HG02763 (cell line): ENCODE data around the gene SLC6A3.
"Not testable (repeated sequence)": the region's sequence is repeated elsewhere in the genome, so short reads cannot be mapped to it uniquely, and the experiment has no call there.

Experiments used
- ATAC-seq: cut with Tn5 transposase; IDR thresholded peaks from one replicate; pipeline ENCODE4 v1.9.1; 2021; ENCODE audit warnings: mild to moderate bottlenecking, moderate library complexity; ENCODE audit not compliant: unreplicated experiment

SLC6A3 gene

DNA sequence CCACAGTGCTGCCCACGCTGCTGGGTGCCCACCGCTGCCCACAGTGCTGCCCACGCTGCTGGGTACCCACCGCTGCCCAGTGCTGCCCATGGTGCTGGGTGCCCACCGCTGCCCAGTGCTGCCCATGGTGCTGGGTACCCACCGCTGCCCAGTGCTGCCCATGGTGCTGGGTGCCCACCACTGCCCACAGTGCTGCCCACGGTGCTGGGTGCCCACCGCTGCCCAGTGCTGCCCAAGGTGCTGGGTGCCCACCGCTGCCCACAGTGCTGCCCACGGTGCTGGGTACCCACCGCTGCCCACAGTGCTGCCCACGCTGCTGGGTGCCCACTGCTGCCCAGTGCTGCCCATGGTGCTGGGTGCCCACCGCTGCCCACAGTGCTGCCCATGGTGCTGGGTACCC, 22.7 kb downstream of the SLC6A3 start:
- ATAC-seq: not testable (repeated sequence)

DNA sequence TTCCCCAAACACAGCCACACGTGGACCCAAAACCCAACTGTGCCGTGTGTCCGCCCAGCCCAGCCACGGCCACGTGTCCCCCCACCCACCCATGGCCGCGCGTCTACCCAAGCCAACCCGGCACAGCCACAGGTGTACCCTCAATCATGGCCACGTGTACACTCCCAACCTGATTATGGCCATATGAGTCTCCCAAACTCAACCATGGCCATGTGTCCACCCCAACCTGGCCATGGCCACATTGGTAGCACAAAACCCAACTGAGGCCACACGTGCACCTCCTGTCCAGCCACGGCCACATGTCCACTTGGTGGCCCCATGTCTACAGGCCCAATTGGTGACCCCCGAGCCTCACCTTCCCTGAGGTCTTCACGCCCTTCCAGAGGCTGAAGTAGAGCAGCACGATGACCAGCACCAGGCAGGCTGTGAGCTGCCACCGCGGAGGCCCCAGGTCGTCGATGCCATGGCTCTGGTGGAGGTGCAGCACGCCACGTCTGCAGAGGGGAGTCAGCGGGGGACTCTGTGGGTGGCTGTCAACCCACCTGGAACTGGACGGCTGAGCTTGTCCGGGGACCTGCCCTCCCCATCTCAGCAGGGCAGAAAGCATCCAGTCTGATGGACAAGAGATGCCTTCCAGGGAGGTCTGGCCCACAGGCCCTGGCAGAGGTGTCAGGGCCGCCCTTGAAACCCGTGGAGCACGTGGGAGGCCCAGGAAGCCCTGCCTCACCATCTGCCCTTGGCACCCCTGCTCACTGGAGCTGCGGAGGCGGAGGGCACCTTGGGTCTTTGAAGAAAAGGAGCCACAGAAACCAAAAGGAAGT, 23.5 kb downstream of the SLC6A3 start:
- ATAC-seq: no peak

DNA sequence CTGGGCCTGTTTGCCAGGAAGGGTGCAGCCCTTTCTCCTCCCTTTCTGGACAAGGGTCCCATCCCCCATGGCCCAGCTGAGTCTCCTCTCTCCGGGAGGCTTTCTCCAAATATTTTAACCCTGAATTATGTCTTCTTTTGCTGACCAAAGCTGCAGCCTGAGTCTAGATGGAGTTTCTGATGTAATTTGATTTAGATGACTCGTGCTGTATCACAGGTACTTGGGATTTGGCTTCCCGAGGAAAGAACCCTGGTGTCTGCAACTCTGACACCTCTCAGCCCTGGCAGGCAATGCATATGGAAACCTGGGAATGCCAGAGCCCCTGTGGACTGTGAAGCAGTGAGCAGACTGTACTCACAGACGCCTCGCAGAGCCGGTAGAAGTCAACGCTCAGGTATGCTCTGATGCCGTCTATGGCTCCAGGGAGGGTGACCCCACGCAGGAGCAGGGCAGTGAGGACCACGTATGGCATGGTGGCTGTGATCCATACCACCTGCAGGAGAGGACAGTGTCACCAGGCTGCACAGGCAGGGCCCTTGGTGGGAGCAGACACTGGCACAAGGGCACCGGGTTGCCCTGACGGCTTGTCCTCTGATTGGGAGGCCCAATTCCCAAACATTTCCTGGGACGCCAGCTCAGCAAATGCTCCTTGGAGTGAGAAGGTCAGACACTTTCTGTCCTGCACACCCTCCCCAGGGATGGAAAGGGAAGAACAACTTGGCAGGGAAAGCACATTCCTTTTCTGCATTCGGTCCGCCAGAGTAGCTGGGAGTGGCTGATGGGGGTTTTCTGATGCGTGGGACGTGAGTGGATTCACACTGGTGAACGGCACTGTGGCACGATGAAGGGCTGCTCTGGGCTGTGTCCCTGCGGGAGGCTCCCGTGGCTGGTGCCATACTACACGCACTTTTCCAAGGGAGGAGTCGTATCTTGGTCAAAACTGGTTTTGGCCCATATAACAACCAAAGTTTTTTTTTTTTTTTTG, 24.7 kb downstream of the SLC6A3 start:
- ATAC-seq: no peak

DNA sequence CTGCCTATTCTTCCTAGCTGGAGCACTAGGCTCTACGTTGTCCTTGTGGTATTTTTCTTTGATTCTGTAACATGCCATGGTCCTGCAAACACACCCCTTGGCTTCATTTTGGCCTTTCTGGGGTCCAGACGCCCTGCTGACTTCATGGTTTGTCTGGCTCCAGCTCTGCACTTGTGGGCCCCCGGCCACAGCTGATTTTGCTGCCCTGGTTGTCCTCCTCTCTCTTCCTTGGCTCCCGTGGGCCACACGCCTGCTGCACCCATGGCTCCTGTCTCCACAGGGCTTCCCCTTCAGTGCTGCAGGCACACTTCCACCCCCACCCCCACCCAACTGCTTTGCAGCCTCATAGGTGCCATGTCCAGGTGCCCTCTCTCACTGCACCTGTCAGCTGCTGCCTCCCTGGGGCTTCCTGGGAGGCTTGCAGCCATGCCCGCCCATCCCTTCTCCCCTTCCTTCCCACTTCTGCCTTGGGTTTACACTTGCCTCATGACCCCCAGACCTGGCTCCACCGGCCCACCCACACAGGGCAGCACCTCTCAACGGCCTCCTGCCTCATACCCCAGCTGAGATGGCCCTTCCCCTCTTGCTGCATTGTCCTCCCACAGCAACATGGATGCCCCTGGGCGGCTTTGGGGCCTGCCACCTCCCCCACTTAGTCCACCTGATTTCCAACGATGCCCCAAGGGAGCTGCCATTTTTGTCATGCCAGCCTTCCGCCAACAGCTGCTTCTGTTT, 25.6 kb downstream of the SLC6A3 start:
- no peak for ATAC-seq

DNA sequence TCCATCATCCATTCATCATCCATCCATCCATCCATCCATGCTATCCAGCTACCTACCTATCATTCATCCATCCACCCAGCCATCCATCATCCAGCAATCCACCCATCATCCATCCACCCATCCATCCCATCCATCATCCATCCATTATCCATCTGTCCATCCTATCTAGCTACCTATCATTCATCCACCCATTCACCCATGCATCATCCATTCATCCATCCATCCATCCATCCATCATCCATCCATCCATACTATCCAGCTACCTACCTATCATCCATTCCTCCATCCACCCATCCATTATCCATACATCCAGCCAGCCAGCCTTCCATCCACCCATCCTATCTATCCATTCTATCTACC, 26.3 kb downstream of the SLC6A3 start:
- no peak for ATAC-seq

DNA sequence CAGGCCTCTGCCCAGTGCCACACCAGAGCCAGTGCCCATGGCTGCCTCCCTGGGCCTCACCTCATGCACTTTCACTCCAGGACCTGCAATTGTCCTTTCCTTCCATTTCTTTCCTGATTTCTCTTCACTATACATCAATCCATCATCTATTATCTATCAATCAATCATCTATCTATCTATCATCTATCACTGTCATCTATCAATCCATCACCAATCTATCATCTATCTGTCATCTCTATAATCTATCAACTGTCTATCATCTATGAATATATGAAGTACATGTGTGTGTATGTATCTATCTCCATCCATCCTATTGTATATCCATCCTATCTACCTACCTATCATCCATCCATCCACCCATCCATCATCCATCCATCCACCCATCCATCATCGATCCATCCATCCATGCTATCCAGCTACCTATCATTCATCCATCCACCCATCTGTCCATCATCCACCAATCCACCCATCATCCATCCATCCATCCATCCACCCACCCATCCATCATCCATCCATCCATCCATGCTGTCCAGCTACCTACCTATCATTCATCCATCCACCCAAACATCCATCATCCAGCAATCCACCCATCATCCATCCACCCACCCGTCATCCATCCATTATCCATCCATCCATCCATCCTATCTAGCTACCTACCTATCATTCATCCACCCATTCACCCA, 26.9 kb downstream of the SLC6A3 start:
- no peak for ATAC-seq

DNA sequence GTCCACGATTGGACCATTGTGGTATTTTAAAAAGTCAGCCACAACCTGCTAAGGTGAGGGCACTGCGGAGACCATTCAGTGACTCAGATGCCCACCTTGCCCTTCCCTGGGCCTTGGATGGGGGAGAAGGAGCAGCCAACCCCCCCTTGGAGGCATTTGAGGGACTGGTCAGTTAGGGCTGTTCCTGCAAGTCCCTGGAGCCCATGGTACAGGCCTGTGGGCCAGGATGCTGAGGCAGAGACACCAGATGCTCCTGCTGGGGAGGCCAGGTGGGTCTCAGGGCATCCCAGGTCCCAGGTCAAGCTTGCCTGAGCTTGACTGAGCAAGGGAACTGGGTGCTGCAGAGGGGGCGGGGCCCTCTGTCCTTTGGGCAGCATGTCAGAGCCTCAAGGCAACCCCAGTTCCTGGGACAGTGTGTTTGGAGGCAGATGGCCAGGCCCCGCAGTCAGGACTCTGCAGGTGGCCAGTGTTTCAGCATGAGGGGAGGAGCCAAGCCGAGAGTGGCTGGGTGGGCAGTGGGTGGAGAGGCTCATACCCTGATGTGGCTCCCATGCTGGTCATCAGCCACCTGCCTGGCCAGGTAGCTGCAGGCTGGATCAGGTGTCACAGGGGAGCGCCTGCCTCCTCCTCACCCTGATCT, 27.5 kb downstream of the SLC6A3 start:
- no peak for ATAC-seq

DNA sequence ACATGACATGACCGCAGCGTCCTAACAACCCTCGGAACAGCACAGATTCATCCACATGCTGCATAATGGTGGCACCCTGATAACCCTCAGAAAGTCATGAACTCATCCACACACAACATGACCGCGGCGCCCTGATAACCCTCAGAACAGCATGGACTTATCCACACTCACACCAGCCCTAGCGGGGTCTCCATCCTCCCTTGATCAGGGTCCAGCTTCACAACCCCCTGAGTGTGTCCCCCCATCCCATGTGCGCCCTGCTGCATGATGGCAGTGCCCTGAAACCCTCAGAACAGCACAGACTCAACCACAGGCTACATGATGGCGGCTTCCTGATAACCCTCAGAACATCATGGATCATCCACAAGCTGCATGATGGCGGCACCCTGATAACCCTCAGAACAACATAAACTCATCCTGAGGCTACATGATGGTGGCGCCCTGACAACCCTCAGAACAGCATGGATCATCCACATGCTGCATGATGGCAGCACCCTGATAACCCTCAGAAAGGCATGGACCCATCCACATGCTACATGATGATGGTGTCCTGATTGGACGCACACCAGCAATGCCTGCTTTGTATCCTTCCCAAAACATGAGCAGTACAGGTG, 28.3 kb downstream of the SLC6A3 start:
- no peak for ATAC-seq

DNA sequence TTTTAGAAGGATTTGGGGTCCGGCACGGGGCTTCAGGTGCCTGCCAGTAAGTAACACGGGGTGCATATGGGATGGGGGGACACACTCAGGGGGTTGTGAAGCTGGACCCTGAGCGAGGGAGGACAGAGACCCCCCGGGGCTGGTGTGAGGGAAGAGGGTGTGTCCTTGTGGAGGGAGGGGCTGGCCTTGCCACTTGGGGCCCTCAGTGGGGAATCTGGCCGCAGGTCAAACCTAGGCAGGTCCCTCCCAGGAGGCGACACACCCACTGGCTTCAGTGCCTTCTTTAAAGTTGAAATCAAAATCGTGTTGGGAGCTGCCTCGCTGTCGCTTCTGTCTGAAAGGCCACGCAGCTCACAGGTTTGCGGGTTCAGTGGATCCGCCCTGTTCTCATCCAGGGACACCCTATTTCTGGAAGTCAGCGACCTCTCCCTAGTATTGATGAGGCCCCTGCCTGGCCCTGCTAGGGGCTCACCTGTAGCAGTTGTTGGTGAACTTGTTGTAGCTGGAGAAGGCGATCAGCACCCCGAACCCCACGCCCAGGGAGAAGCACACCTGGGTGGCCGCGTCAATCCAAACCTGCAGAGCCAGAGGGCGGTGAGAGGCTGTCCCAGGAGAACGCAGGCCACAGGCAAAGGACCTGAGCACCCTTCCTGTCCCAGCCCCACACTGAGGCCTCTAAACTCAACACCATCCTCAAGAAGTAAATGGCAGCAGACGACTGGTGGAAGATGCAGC, 29.4 kb downstream of the SLC6A3 start:
- no peak for ATAC-seq

DNA sequence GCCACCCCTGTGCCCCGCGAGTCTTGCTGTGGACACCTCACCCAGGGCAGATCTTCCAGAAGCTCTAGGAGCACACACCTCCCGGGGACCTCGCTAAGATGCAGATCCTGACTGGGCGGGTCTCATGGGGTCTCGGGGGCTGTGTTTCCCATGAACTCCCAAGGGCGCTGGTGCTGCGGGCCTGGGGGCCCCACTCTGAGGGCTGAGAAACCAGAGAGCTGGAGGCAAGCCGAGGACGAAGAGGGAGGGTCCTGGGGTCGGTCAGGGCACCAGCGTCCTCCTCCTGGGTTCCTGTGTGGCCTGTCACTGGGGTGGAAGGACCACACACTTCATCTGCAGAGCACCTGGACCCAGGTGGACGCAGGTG, 30.2 kb downstream of the SLC6A3 start:
- no peak for ATAC-seq

DNA sequence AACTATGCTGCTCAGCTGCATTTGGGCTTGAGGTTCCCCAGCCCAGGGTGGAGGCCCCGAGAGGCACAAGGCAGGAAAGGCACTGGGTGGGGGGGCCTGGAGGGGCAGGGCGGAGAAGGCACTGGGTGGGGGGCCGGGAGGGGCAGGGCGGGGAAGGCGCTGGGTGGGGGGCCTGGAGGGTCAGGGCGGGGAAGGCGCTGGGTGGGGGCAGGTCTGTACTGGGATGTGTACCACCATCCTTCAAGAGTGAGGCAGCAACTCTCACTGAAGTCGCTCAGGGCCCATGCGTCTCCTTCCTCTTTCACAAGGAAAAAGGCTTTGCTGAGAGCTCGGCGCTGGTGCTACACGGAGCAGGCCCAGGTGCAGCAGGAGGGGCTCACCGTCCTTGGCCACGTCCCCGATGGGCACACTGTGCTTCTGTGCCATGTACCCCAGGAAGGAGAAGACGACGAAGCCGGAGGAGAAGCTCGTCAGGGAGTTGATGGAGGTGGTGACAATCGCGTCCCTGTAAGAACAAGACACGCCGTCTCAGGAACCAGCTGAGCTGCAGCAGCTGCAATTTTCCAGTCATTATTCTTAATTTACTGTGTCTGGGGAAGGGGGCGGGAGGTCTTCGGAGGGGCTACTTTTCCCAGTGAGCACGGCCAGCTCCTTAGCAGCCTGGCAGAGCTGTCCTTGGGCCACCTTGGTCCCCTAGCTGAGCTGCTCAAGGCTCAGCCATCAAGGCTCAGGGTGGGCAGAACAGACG, 30.8 kb downstream of the SLC6A3 start:
- no peak for ATAC-seq

DNA sequence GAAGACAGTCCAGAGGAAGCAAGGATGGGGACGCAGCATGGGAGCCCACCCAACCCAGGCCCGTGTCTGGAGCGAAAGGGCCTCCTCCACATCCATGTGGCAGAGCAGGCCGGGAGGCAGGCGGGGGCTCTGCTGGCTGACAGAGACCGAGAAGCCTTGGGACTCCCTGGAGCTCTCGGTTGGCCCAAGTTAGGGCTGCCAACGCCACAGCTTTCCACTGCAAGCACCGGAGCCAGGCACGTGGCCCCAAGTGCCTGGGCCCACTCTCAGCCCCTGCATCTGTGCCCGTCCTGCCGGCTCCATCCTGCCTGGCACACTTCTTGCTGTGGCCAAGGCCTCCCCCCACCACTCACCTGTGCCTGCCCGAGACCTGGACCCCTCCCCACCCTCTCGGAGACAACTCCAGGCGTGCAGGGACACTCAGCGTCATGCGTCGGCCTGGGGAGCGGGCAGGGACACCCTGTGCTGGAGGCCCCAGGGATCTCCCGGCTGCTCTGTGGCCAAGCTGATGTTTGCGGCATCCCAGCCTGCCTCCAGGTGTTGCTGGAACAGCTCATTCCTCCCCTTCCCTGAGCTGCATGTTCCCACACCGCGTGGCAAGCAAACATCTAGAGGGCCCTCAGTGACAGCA, 31.5 kb downstream of the SLC6A3 start:
- no peak for ATAC-seq

DNA sequence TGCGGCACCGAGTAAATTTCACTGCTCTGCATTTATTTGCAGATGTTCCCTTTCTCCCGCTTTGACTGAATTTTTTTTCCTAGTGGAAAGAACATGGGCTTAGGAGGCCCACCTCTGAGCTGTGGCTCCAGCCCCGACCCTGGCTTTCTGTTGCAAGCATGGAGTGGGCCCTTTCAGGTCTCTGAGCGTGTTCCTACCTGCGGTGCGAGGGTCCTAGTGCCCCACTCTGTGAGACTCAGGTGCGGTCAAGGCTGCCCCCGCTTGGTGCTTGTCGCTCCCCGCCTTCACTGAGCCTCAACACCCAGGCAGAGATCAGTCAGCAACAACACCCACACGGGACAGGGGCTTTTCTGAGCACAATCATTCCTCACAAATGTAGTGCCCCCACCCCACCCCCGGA, 32.0 kb downstream of the SLC6A3 start:
- ATAC-seq: no peak

DNA sequence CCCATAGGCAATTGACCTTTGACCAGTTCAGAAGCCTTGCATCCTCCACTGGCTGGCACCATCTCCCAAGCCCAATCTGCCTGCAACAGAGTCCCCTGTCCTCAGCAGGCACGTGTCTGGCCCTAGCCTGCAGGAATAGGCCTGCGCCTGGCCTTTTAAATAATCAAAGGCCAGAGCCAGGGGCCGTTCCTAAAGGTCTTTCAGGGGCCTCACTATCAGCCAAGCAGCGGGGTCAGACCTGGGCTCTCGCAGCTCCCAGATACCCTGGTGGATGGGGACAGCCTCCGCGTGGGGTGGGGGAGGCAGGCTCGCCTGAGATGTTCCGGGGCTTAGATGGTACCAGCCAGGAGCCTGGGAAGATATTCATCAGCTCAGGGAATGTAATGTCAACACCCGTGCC, 32.6 kb downstream of the SLC6A3 start:
- no peak for ATAC-seq

DNA sequence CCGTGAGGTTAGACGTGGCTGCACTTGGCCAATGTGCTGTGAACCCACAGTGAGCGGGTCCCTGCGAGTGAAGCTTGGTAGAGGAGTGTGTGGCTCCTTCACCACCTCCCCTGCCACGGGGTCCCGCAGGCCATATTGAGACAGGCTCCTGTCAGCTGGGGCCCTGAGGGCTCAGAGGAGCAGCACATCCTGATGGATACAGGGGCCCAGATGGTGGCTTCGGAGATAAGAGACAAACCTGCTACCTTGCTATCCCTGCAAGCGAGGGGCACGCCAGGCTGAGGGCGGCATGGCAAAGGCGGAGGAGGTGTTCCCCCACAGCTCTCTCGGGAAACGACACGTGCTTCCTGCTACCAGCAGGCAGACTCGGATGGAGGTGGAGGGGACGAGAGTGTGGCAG, 33.1 kb downstream of the SLC6A3 start:
- ATAC-seq: no peak

DNA sequence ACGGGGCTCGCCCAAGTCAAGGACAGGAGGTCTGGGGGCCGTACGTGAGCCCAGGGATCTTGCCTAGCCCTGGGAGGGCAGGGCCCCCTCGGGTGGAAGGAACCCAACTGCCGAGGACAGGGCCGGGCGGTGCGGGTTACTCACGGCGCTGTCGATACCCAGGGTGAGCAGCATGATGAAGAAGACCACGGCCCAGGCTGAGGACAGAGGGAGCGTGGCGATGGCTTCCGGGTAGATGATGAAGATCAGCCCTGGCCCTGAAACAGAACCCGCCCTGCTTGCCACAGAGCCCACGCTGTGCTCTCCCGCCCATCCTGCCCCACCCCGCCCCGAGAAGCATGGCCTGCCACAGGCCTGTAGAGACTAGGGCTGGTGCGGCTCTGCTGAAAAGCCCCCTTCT, 34.1 kb downstream of the SLC6A3 start:
- ATAC-seq: no peak

DNA sequence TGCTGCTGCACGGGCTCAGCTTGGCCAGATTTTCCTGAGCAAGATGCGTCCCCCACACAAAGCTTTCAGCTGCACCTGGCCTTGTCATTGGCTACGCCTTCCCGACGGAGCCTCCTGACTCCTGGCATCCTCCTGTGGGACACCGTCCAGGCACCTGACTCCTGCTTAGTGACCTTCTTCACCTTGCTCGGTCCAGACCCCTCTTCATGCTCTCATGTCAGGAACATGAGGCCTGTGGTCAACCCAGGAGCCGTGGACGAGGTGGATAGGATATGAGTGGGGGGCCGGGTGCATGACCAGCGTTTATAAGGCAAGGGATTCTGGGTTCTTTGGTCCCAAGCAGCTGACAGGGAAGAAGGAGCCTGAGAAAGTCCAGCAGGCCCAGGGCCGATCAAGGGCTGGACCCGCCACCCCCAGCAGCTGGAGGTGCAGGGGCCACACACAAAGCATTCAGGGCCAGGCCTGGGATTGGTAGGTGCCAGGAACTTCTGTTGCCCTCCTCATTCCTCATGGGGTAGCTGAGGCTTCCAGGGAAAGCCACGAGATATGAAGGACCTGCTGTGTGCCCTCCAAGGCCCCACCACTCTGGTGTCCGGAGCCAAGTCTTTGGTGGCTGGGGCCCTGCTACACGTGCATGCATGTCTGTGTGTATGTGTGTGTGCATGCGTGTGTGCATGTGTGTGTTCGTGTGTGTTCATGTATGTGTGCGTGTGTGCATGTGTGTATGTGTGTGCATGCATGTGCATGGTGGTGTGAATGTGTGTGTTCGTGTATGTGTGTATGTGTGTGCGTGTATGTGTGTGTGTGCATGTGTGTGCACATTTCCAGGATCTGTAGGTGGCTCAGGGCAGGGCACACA, 34.9 kb downstream of the SLC6A3 start:
- no peak for ATAC-seq
